HCT116 (cell line): ENCODE measurements around the gene ZNF154. TPM values are rescaled to one million over a fixed set of nuclear protein-coding genes. Genes with fewer than 3 reads are reported as not detected.

Experiments used
- ATAC-seq: fragments of 200-7000 bp; cut with Tn5 transposase; 2 replicates; pipeline ENCODE4 v1.9.1; 2020; ENCODE audit warnings: mild to moderate bottlenecking, moderate library complexity
- BruUV-seq: library from RNA; stranded (reverse); fragments of 400-500 nt; replicated peaks from 2 replicates; lab custom pipeline; 2021; lab: Mats Ljungman, UMichigan
- CTCF ChIA-PET: fragments of 300-600 bp; sonication (Branson Sonifier 250); formaldehyde crosslinking; loops from one replicate; lab custom pipeline; 2021; ENCODE audit warnings: antibody characterized with exemption; lab: Charles Lee
- POLR2A ChIA-PET: fragments of 300-600, 350-600 bp; sonication (Branson Sonifier 250); formaldehyde crosslinking; loops from one replicate; lab custom pipeline; 2021; ENCODE audit warnings: antibody characterized with exemption; lab: Charles Lee
- RAD21 ChIA-PET, 2 experiments: fragments of 300-600 bp; sonication (Branson Sonifier 250); formaldehyde crosslinking; loops; one replicate each; lab custom pipeline; 2023; ENCODE audit warnings: low total read pairs in 2 of 2; ENCODE audit not compliant: uncharacterized antibody in 2 of 2, unreplicated experiment in 2 of 2, low non-redundant PET in 1 of 2; lab: Charles Lee
- DNase-seq: peaks from one replicate; pipeline ENCODE4 v3.0.0-alpha.2; 2010; ENCODE audit warnings: low read depth, low spot score
- H2AFZ ChIP-seq: fragments of 200-600 bp; shearing (Covaris generic), sonication (generic); 2 replicates; pipeline ENCODE4 v1.6.1; 2017; ENCODE audit warnings: low read depth, mixed run types, mixed read lengths, antibody characterized with exemption, low read length; ENCODE audit not compliant: poor library complexity, severe bottlenecking
- H3K27ac ChIP-seq: 2 replicates; pipeline ENCODE4 v1.5.1; 2012; ENCODE audit warnings: low read depth, low read length
- H3K27me3 ChIP-seq: fragments of 200-600 bp; sonication (generic); 2 replicates; pipeline ENCODE4 v1.6.1; 2016; ENCODE audit warnings: mixed run types, low read length, mixed read lengths; ENCODE audit not compliant: insufficient read depth
- H3K36me3 ChIP-seq, 2 experiments: fragments of 200-500 bp in 1 of 2; fragments of 200-600 bp in 1 of 2; sonication (Bioruptor generic) in 1 of 2; sonication (generic) in 1 of 2; 2 replicates each; pipeline versions ENCODE4 v1.5.1 to v1.6.1; 2014 to 2016; ENCODE audit warnings: low read length in 2 of 2, inconsistent platforms in 1 of 2, mixed read lengths in 1 of 2, mixed run types in 1 of 2; ENCODE audit not compliant: insufficient read depth in 2 of 2, control insufficient read depth in 1 of 2
- H3K4me1 ChIP-seq, 2 experiments: fragments of 200-600 bp in 1 of 2; sonication (generic) in 1 of 2; 2 replicates each; pipeline versions ENCODE4 v1.5.1 to v1.6.1; 2012 to 2017; ENCODE audit warnings: low read length in 2 of 2, inconsistent platforms in 1 of 2, mild to moderate bottlenecking in 1 of 2, mixed read lengths in 1 of 2, mixed run types in 1 of 2, moderate library complexity in 1 of 2; ENCODE audit not compliant: insufficient read depth in 2 of 2, control insufficient read depth in 1 of 2
- H3K4me2 ChIP-seq: fragments of 200-600 bp; sonication (generic); 2 replicates; pipeline ENCODE4 v1.6.1; 2017; ENCODE audit warnings: mixed run types, low read length, mixed read lengths
- H3K4me3 ChIP-seq, 2 experiments: fragments of 200-600 bp in 1 of 2; sonication (generic) in 1 of 2; replicated peaks in 1 of 2; 2 replicates each; pipeline ENCODE4 v1.5.1; 2011 to 2016; ENCODE audit warnings: low read length in 2 of 2, control low read depth in 1 of 2, low read depth in 1 of 2, mild to moderate bottlenecking in 1 of 2, mixed read lengths in 1 of 2, mixed run types in 1 of 2
- H3K79me2 ChIP-seq: fragments of 200-600 bp; sonication (generic); 2 replicates; pipeline ENCODE4 v1.6.1; 2017; ENCODE audit warnings: mild to moderate bottlenecking, mixed run types, low read length, moderate library complexity, mixed read lengths; ENCODE audit not compliant: insufficient read depth
- H3K9ac ChIP-seq: fragments of 200-600 bp; sonication (generic); 2 replicates; pipeline ENCODE4 v1.6.1; 2016; ENCODE audit warnings: low read length, mixed read lengths
- H3K9me2 ChIP-seq: fragments of 200-600 bp; sonication (generic), shearing (Covaris generic); 2 replicates; pipeline ENCODE4 v1.6.1; 2017; ENCODE audit warnings: mixed run types, mild to moderate bottlenecking, moderate library complexity; ENCODE audit not compliant: insufficient read depth
- H3K9me3 ChIP-seq, 2 experiments: fragments of 200-500 bp in 1 of 2; fragments of 200-600 bp in 1 of 2; sonication (Bioruptor generic) in 1 of 2; sonication (generic) in 1 of 2; 2 replicates each; pipeline ENCODE4 v1.6.1; 2014 to 2017; ENCODE audit warnings: low read length in 2 of 2, mixed read lengths in 2 of 2, inconsistent platforms in 1 of 2, low read depth in 1 of 2, mild to moderate bottlenecking in 1 of 2, mixed run types in 1 of 2, moderate library complexity in 1 of 2; ENCODE audit not compliant: control insufficient read depth in 1 of 2, insufficient read depth in 1 of 2
- H4K20me1 ChIP-seq: fragments of 200-600 bp; sonication (generic), shearing (Covaris generic); 2 replicates; pipeline ENCODE4 v1.6.1; 2017; ENCODE audit warnings: mixed run types, mild to moderate bottlenecking, moderate library complexity; ENCODE audit not compliant: insufficient read depth
- CBX3 ChIP-seq: IDR thresholded peaks from 2 replicates; pipeline ENCODE4 v1.6.1; 2012; ENCODE audit warnings: low read depth
- CEBPB ChIP-seq: IDR thresholded peaks from 2 replicates; pipeline ENCODE4 v1.6.1; 2012; ENCODE audit warnings: low read depth
- EGR1 ChIP-seq: IDR thresholded peaks from 2 replicates; pipeline ENCODE4 v1.6.1; 2012; ENCODE audit warnings: low read depth
- ELF1 ChIP-seq: IDR thresholded peaks from 2 replicates; pipeline ENCODE4 v1.6.1; 2012; ENCODE audit warnings: low read depth, borderline replicate concordance
- EZH2 ChIP-seq: fragments of 200-600 bp; sonication (generic); IDR thresholded peaks from 2 replicates; pipeline ENCODE4 v1.6.1; 2017; ENCODE audit warnings: antibody characterized with exemption, mixed run types
- EZH2phosphoT487 ChIP-seq: fragments of 200-600 bp; IDR thresholded peaks from 2 replicates; pipeline ENCODE4 v1.6.1; 2018; ENCODE audit warnings: antibody characterized with exemption, borderline replicate concordance
- FOSL1 ChIP-seq: IDR thresholded peaks from 2 replicates; pipeline ENCODE4 v1.6.1; 2012; ENCODE audit warnings: low read depth
- POLR2A ChIP-seq: IDR thresholded peaks from 2 replicates; pipeline ENCODE4 v1.7.0; 2011; ENCODE audit warnings: borderline replicate concordance; ENCODE audit not compliant: insufficient read depth, insufficient read length; ENCODE audit errors: extremely low read depth
- RAD21 ChIP-seq: IDR thresholded peaks from 2 replicates; pipeline ENCODE4 v1.6.1; 2012; ENCODE audit warnings: low read depth, mild to moderate bottlenecking
- SIN3A ChIP-seq: IDR thresholded peaks from 2 replicates; pipeline ENCODE4 v1.6.1; 2012; ENCODE audit warnings: low read depth
- TCF7L2 ChIP-seq: IDR thresholded peaks from 2 replicates; pipeline ENCODE4 v1.7.0; 2011; ENCODE audit warnings: borderline replicate concordance, inconsistent platforms; ENCODE audit not compliant: insufficient read depth, insufficient read length; ENCODE audit errors: extremely low read depth
- YY1 ChIP-seq: IDR thresholded peaks from 2 replicates; pipeline ENCODE4 v1.6.1; 2011; ENCODE audit warnings: low read length, low read depth, moderate library complexity, mild to moderate bottlenecking; ENCODE audit not compliant: insufficient replicate concordance; ENCODE audit errors: extremely low read depth
- ZNF274 ChIP-seq: fragments of 200-500 bp; sonication (Bioruptor generic); IDR thresholded peaks from 2 replicates; pipeline ENCODE4 v1.6.1; 2014; ENCODE audit warnings: mild to moderate bottlenecking, low read depth, low read length, inconsistent platforms
- intact Hi-C: fragments of 100-400 bp; cut with micrococcal nuclease; formaldehyde crosslinking; loops from 2 replicates; pipeline ENCODE4 v1.10.0; 2022
- total RNA-seq: library from RNA; stranded (reverse); gene quantifications from one replicate; pipeline ENCODE4 v1.2.1, GENCODE V29; 2021; ENCODE audit not compliant: unreplicated experiment
- TF ChIP-seq, protein P1 (sequence below): IDR thresholded peaks from 2 replicates; pipeline ENCODE4 v1.6.1; 2012
- TF ChIP-seq, protein P2 (sequence below), 3 experiments: fragments of 200-600 bp in 1 of 3; sonication (generic) in 1 of 3; IDR thresholded peaks in 2 of 3; conservative IDR thresholded peaks in 1 of 3; 2 replicates each; pipeline ENCODE4 v1.5.1; 2012 to 2017; ENCODE audit warnings: low read depth in 2 of 3, low read length in 2 of 3, antibody characterized with exemption in 1 of 3, borderline replicate concordance in 1 of 3, control low read depth in 1 of 3, mild to moderate bottlenecking in 1 of 3, mixed read lengths in 1 of 3, mixed run types in 1 of 3, moderate library complexity in 1 of 3; ENCODE audit not compliant: insufficient read depth in 1 of 3

ZNF154 gene
- total RNA-seq, 1 experiment from 2014 or later = 0.10 TPM

DNA sequence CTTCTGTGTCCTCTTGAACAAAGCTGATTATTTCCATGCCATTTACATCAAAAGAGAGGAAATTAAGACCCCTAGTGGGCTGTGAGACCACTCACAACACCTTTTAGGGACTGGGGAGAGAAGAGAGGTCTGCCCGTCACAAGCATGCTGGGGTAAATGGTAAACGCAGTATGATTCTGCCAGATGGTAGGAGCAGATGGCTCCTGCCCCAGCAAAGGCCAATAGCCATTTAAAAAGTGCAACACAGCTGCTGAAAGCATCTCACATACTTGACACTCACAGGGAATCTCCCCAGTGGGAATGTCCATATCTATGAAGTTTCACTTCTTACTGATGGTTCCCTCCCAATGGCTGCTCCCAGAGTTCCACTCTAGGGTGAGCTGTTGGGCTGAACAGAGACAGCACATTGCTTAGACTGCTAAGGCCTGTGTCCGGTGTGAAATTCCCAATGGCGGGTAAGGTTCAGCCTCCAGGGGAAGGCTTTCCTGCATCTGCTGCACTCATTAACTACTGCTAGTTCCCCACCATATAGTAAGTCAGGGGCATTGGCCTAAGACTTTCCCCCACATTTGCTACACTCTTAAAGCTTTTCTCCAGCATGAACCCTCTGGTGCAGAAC lies 11.0 kb upstream of the ZNF154 start:
- TF ChIP-seq POLR2A (no peak), EZH2 (no peak), ZNF274 (no peak), ELF1 (no peak), SIN3A (no peak), TCF7L2 (no peak), RAD21 (no peak), CBX3 (no peak), EGR1 (no peak), YY1 (no peak), EZH2phosphoT487 (no peak), CEBPB (no peak), FOSL1 (no peak)
- TF ChIP-seq, protein P1, sequence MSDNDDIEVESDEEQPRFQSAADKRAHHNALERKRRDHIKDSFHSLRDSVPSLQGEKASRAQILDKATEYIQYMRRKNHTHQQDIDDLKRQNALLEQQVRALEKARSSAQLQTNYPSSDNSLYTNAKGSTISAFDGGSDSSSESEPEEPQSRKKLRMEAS = no peak
- TF ChIP-seq, protein P2, sequence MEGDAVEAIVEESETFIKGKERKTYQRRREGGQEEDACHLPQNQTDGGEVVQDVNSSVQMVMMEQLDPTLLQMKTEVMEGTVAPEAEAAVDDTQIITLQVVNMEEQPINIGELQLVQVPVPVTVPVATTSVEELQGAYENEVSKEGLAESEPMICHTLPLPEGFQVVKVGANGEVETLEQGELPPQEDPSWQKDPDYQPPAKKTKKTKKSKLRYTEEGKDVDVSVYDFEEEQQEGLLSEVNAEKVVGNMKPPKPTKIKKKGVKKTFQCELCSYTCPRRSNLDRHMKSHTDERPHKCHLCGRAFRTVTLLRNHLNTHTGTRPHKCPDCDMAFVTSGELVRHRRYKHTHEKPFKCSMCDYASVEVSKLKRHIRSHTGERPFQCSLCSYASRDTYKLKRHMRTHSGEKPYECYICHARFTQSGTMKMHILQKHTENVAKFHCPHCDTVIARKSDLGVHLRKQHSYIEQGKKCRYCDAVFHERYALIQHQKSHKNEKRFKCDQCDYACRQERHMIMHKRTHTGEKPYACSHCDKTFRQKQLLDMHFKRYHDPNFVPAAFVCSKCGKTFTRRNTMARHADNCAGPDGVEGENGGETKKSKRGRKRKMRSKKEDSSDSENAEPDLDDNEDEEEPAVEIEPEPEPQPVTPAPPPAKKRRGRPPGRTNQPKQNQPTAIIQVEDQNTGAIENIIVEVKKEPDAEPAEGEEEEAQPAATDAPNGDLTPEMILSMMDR (IDR thresholded peaks at IDR 0.05 in 2 of 3, conservative IDR thresholded peaks at IDR 0.05 in 1 of 3; ENCODE audit: borderline replicate concordance in 1 of 3, insufficient read depth in 1 of 3, low read depth in 2 of 3, low read length in 2 of 3) = no peak
- TF ChIP-seq, all 23 proteins: peak for 0
- Histone ChIP-seq H3K27me3 (no peaks in the 10 kb centered on the region), H3K4me3 (no peak overlapping the region), H4K20me1 (no peaks in the 10 kb centered on the region), H3K9me3 (peaks cover 18 to 22% of the 10 kb centered on the region in 2 experiments; a peak in 2 of 4 replicates), H3K79me2 (no peaks in the 10 kb centered on the region), H3K4me2 (no peak overlapping the region), H3K36me3 (no peaks in the 10 kb centered on the region), H2AFZ (no peak overlapping the region), H3K9ac (no peak overlapping the region), H3K27ac (no peak overlapping the region), H3K4me1 (no peaks in the 10 kb centered on the region), H3K9me2 (no peaks in the 10 kb centered on the region)
- ChIA-PET RAD21 (no interaction called here), CTCF (no interaction called here), POLR2A (no interaction called here)
- BruUV-seq = no TSS peak
- intact Hi-C loops = no loop called here
- ATAC-seq = no peak
- no peak for DNase-seq
